Keratinocyte (primary cell): ENCODE data around the gene CHRNA10. TPM values are rescaled to one million over a fixed set of nuclear protein-coding genes. Genes with fewer than 3 reads are reported as not detected.

Experiments
- DNase-seq: peaks from one replicate; pipeline ENCODE4 v3.0.0-alpha.2; 2011; ENCODE audit warnings: low read depth, missing footprints, low spot score
- FAIRE-seq: peaks from 2 replicates; lab custom pipeline; 2011; peaks lifted over from hg19 to GRCh38; lab: Jason Lieb, UNC
- H2AFZ ChIP-seq: 2 replicates; pipeline ENCODE4 v1.6.0; 2012; ENCODE audit warnings: low read length, control low read depth, inconsistent platforms; ENCODE audit not compliant: control insufficient read depth
- H3K27ac ChIP-seq: 2 replicates; pipeline ENCODE4 v1.5.1; 2011; ENCODE audit warnings: low read length; ENCODE audit not compliant: control insufficient read depth, insufficient read depth
- H3K27me3 ChIP-seq: 3 replicates; pipeline ENCODE4 v1.6.0; 2011; ENCODE audit warnings: low read length; ENCODE audit not compliant: control insufficient read depth, insufficient read depth; ENCODE audit errors: extremely low read depth
- H3K36me3 ChIP-seq, 2 experiments: 2 replicates in 1 of 2; 3 replicates in 1 of 2; pipeline ENCODE4 v1.5.1; 2011; ENCODE audit warnings: low read length in 2 of 2, mild to moderate bottlenecking in 1 of 2; ENCODE audit not compliant: control insufficient read depth in 2 of 2, insufficient read depth in 2 of 2; ENCODE audit errors: extremely low read depth in 1 of 2
- H3K4me1 ChIP-seq: 3 replicates; pipeline ENCODE4 v1.5.1; 2011; ENCODE audit warnings: low read length; ENCODE audit not compliant: control insufficient read depth, insufficient read depth; ENCODE audit errors: extremely low read depth
- H3K4me2 ChIP-seq: 3 replicates; pipeline ENCODE4 v1.6.0; 2011; ENCODE audit warnings: low read depth, low read length; ENCODE audit not compliant: control insufficient read depth, insufficient read depth; ENCODE audit errors: extremely low read depth
- H3K4me3 ChIP-seq, 3 experiments: fragments of 200-600 bp in 1 of 3; sonication (generic) in 1 of 3; 2 replicates in 2 of 3; 3 replicates in 1 of 3; pipeline ENCODE4 v1.5.1; 2011 to 2016; ENCODE audit warnings: low read length in 3 of 3, mild to moderate bottlenecking in 3 of 3, control low read depth in 2 of 3, inconsistent platforms in 1 of 3, low read depth in 1 of 3, mixed read lengths in 1 of 3, mixed run types in 1 of 3, moderate library complexity in 1 of 3; ENCODE audit not compliant: control insufficient read depth in 2 of 3, insufficient read depth in 2 of 3; ENCODE audit errors: extremely low read depth in 1 of 3
- H3K79me2 ChIP-seq: 2 replicates; pipeline ENCODE4 v1.6.0; 2012; ENCODE audit warnings: low read length; ENCODE audit not compliant: control insufficient read depth, insufficient read depth
- H3K9ac ChIP-seq: 3 replicates; pipeline ENCODE4 v1.6.0; 2011; ENCODE audit warnings: low read length; ENCODE audit not compliant: control insufficient read depth, insufficient read depth; ENCODE audit errors: extremely low read depth
- H3K9me1 ChIP-seq: 3 replicates; pipeline ENCODE4 v1.6.0; 2011; ENCODE audit warnings: low read length; ENCODE audit not compliant: control insufficient read depth, insufficient read depth; ENCODE audit errors: extremely low read depth
- H3K9me3 ChIP-seq: 2 replicates; pipeline ENCODE4 v1.5.1; 2012; ENCODE audit warnings: low read depth, low read length; ENCODE audit not compliant: control insufficient read depth
- H4K20me1 ChIP-seq: 3 replicates; pipeline ENCODE4 v1.6.0; 2011; ENCODE audit warnings: low read length; ENCODE audit not compliant: control insufficient read depth, insufficient read depth; ENCODE audit errors: extremely low read depth
- CTCF ChIP-seq, 3 experiments: IDR thresholded peaks in 1 of 3; conservative IDR thresholded peaks in 1 of 3; optimal IDR thresholded peaks in 1 of 3; 2 replicates in 2 of 3; 3 replicates in 1 of 3; pipeline versions ENCODE3 to v1.5.1; 2011; ENCODE audit warnings: low read length in 3 of 3, mild to moderate bottlenecking in 3 of 3, moderate library complexity in 2 of 3, control low read depth in 1 of 3, inconsistent platforms in 1 of 3; ENCODE audit not compliant: insufficient read depth in 2 of 3; ENCODE audit errors: extremely low read depth in 1 of 3
- EZH2 ChIP-seq: IDR thresholded peaks from one replicate; pipeline ENCODE4 v1.6.1; 2012; ENCODE audit warnings: inconsistent platforms, mild to moderate bottlenecking, low read length, moderate library complexity
- dilution Hi-C: fragments of 300-500 bp; cut with MboI; formaldehyde crosslinking; loops from one replicate; pipeline ENCODE4 v1.7.0; 2020; ENCODE audit warnings: low sequenced_read_pairs; ENCODE audit not compliant: extremely low pct_ligation_motif_present
- polyA plus RNA-seq, 5 experiments: library from polyadenylated mRNA; depleted of rRNA in 3 of 5; stranded (reverse) in 3 of 5; stranded (forward) in 1 of 5; unstranded in 1 of 5; fragments of >200 nt; gene quantifications; 1 replicate in 1 of 5; 2 replicates in 3 of 5; 3 replicates in 1 of 5; pipeline versions ENCODE4 v1.2.1 to v1.2.3, GENCODE V29; 2011 to 2012; ENCODE audit warnings: missing spikeins in 2 of 5, low read depth in 1 of 5, low replicate concordance in 1 of 5

Gene CHRNA10
- polyA plus RNA-seq, 1 donor (not counting 4 experiments of a cell fraction or from before 2014, with no cell fraction given) = 0.83 TPM

GRCh38 chr11:3669128-3669527, 2.1 kb downstream of the CHRNA10 start:
- Histone ChIP-seq H3K9ac (no peak overlapping the region), H3K36me3 (peaks cover 16 to 39% of the 10 kb centered on the region in 2 experiments), H2AFZ (no peak overlapping the region), H3K4me1 (peaks cover 4% of the 10 kb centered on the region), H3K9me1 (no peaks in the 10 kb centered on the region), H3K79me2 (no peaks in the 10 kb centered on the region), H4K20me1 (no peaks in the 10 kb centered on the region), H3K27ac (no peak overlapping the region), H3K9me3 (no peaks in the 10 kb centered on the region), H3K4me2 (no peak overlapping the region), H3K27me3 (no peaks in the 10 kb centered on the region), H3K4me3 (no peak overlapping the region)
- TF ChIP-seq CTCF (optimal IDR thresholded peaks at IDR 0.05 in 1 of 3, IDR thresholded peaks at IDR 0.05 in 1 of 3, conservative IDR thresholded peaks at IDR 0.05 in 1 of 3; ENCODE audit: extremely low read depth in 1 of 3, insufficient read depth in 2 of 3, low read length in 3 of 3) (no peak), EZH2 (no peak)
- no peak for FAIRE-seq
- no peak for DNase-seq
- dilution Hi-C loops = no loop called here

GRCh38 chr11:3667149-3668035, 3.8 kb downstream of the CHRNA10 start:
- H3K27ac ChIP-seq = no peak overlapping the region
- no peaks in the 10 kb centered on the region for H3K9me3 ChIP-seq
- no peaks in the 10 kb centered on the region for H3K27me3 ChIP-seq
- DNase-seq = no peak
- H3K4me3 ChIP-seq = no peak overlapping the region
- H3K4me2 ChIP-seq = no peak overlapping the region
- no peak for TF ChIP-seq CTCF (optimal IDR thresholded peaks at IDR 0.05 in 1 of 3, IDR thresholded peaks at IDR 0.05 in 1 of 3, conservative IDR thresholded peaks at IDR 0.05 in 1 of 3; ENCODE audit: extremely low read depth in 1 of 3, insufficient read depth in 2 of 3, low read length in 3 of 3)
- TF ChIP-seq EZH2 = no peak
- dilution Hi-C loops = no loop called here
- H3K9me1 ChIP-seq = no peaks in the 10 kb centered on the region
- no peak for FAIRE-seq
- H3K9ac ChIP-seq = no peak overlapping the region
- H3K36me3 ChIP-seq = peaks cover 12 to 34% of the 10 kb centered on the region in 2 experiments
- no peaks in the 10 kb centered on the region for H4K20me1 ChIP-seq
- no peaks in the 10 kb centered on the region for H3K4me1 ChIP-seq
- H3K79me2 ChIP-seq = no peaks in the 10 kb centered on the region
- no peak overlapping the region for H2AFZ ChIP-seq
